Thyroid gland (tissue), 4 donors: ENCODE results near the gene DLGAP1. TPM values are rescaled to one million over a fixed set of nuclear protein-coding genes. Genes with fewer than 3 reads are reported as not detected.

Experiments
- DNase-seq, 2 donors: peaks; one replicate each; pipeline ENCODE4 v3.0.0-alpha.2; 2019
- H3K27ac ChIP-seq, 3 donors: fragments of 200-600 bp; sonication (generic); 1 replicate in 2 of 3; 2 replicates in 1 of 3; pipeline ENCODE4 v1.5.1; 2016 to 2019; ENCODE audit warnings: mild to moderate bottlenecking in 1 of 3, moderate library complexity in 1 of 3
- H3K27me3 ChIP-seq: fragments of 200-600 bp; sonication (generic); one replicate; pipeline ENCODE4 v1.5.1; 2019
- H3K36me3 ChIP-seq, 2 donors: fragments of 200-600 bp; sonication (generic); one replicate each; pipeline ENCODE4 v1.5.1; 2016 to 2019
- H3K4me1 ChIP-seq, 2 donors: fragments of 200-600 bp; sonication (generic); one replicate each; pipeline ENCODE4 v1.5.1; 2017 to 2019
- H3K4me3 ChIP-seq, 3 donors: fragments of 200-600 bp; sonication (generic); replicated peaks in 1 of 3; 1 replicate in 2 of 3; 2 replicates in 1 of 3; pipeline ENCODE4 v1.5.1; 2016; ENCODE audit warnings: mild to moderate bottlenecking in 1 of 3
- H3K9me3 ChIP-seq: fragments of 200-600 bp; sonication (generic); one replicate; pipeline ENCODE4 v1.5.1; 2017
- POLR2A ChIP-seq, 2 donors: fragments of 450-650 bp; IDR thresholded peaks; one replicate each; pipeline ENCODE4 v1.6.1; 2017; ENCODE audit warnings: antibody characterized with exemption in 2 of 2, mild to moderate bottlenecking in 2 of 2, moderate library complexity in 1 of 2
- WGBS, 2 donors: methylation state at CpG; one replicate each; pipeline ENCODE4 v1.1.5; 2017; 5-methylcytosine and 5-hydroxymethylcytosine counted together
- intact Hi-C: fragments of 100-400 bp; cut with DNase I; formaldehyde crosslinking; loops from one replicate; pipeline ENCODE4 v1.15.1; 2023
- total RNA-seq, 4 donors: library from RNA; depleted of rRNA; stranded (reverse); fragments of >200 nt; gene quantifications; one replicate each; pipeline ENCODE4 v1.2.3, GENCODE V29; 2016
- TF ChIP-seq, protein P1 (sequence below), 6 experiments: fragments of 200-600 bp in 3 of 6; fragments of 450-650 bp in 3 of 6; sonication (generic) in 3 of 6; IDR thresholded peaks; one replicate each; pipeline ENCODE4 v1.5.1; 2016 to 2019; ENCODE audit warnings: antibody characterized with exemption in 6 of 6, mild to moderate bottlenecking in 2 of 6, inconsistent platforms in 1 of 6, moderate library complexity in 1 of 6

Gene DLGAP1
- total RNA-seq, 4 donors from 2014 or later = 0.25 to 2.7 (median 0.77) TPM

DNA sequence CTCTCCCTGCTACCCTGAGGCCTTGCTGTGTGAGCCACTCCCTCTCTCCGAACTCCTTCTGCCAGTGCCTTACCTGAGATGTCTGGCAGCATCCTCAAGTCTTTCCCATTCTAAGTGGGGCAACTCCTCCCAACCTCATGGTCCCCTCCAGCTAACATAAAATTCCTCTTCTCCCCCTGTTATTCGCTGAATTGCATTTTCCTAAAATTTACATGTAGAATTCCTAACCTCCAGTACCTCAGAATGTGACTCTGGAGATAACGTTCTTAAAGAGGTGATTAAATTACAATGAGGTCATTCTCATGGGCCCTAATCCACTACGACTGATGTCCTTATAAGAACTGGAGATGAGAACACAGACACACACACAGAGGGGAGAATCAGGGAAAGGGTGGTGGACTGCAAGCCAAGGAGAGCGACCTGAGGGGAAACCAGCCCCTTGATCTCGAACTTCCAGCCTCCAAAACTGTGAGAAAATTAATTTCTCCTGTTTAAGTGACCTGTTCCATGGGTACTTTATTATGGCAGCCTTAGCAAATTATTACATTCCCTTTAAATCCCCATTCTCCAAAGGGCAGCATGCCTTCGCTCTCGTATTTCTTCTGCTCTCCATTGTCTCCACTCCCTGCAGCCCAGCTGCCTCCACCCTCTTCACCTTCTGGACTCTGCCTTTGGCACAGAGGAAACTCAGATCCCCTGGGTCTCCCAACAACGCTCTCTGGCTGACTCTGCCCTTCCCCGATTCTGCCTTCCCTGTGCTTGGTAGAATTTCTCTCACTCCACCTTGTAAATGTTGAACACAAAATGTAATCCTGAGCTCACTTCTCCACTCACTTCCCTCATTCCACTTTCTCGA is 934.6 kb downstream of the DLGAP1 start:
- H3K27me3 ChIP-seq = no peaks in the 10 kb centered on the region
- H3K36me3 ChIP-seq = no peaks in the 10 kb centered on the region
- H3K4me1 ChIP-seq = no peaks in the 10 kb centered on the region
- WGBS, 2 donors = 85% methylated on average over 11 of the region's 11 CpGs
- TF ChIP-seq, protein P1, sequence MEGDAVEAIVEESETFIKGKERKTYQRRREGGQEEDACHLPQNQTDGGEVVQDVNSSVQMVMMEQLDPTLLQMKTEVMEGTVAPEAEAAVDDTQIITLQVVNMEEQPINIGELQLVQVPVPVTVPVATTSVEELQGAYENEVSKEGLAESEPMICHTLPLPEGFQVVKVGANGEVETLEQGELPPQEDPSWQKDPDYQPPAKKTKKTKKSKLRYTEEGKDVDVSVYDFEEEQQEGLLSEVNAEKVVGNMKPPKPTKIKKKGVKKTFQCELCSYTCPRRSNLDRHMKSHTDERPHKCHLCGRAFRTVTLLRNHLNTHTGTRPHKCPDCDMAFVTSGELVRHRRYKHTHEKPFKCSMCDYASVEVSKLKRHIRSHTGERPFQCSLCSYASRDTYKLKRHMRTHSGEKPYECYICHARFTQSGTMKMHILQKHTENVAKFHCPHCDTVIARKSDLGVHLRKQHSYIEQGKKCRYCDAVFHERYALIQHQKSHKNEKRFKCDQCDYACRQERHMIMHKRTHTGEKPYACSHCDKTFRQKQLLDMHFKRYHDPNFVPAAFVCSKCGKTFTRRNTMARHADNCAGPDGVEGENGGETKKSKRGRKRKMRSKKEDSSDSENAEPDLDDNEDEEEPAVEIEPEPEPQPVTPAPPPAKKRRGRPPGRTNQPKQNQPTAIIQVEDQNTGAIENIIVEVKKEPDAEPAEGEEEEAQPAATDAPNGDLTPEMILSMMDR (IDR thresholded peaks at IDR 0.05) = no peak
- intact Hi-C loops = no loop called here
- H3K9me3 ChIP-seq = no peaks in the 10 kb centered on the region
- H3K27ac ChIP-seq = no peak overlapping the region
- DNase-seq = no peak
- H3K4me3 ChIP-seq = no peak overlapping the region

DNA sequence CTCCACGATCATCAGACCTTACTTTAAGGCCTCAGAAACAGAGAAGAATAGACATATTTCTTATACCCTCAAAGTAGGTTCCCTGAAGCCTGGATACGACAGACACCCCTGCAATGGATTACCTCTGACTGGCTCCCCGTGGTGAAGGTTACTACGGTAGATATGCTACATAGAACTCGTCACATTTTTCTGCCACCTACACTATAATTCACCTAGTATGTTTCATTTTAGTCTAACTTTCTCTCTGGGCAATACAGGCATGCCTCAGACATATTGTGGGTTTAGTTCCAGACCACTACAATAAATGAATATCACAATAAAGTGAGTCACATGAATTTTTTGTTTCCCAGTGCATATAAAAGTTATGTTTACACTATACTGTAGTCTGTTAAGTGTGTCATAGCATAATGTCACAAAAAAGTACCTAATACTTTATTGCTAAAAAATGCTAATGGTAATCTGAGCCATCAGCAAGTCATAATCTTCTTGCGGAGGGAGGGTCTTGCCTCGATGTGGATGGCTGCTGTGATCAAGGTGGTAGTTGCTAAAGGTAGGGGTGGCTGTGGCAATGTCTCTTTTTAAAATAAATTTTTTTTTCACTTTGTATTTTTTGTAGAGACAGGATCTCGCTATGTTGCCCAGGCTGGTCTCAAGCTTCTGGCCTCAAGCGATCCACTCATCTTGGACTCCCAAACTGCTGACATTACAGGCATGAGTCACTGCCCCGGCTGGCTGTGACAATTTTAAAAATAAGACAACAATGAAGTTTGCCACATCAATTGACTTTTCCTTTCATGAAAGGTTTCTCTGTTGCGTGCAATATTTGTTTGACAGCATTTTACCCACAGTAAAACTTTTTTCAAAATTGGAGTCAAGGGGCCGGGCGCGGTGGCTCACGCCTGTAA is 940.5 kb downstream of the DLGAP1 start:
- H3K4me3 ChIP-seq = no peak overlapping the region
- no peaks in the 10 kb centered on the region for H3K9me3 ChIP-seq
- 90% methylated on average over 15 of the region's 15 CpGs for WGBS, 2 donors
- no peaks in the 10 kb centered on the region for H3K36me3 ChIP-seq
- TF ChIP-seq, protein P1 (IDR thresholded peaks at IDR 0.05) = no peak
- no peak for TF ChIP-seq POLR2A (IDR thresholded peaks at IDR 0.05)
- H3K4me1 ChIP-seq = peaks cover 0 to 18% of the 10 kb centered on the region in 2 donors
- intact Hi-C loops = no loop called here
- no peak overlapping the region for H3K27ac ChIP-seq
- H3K27me3 ChIP-seq = no peaks in the 10 kb centered on the region
- no peak for DNase-seq

DNA sequence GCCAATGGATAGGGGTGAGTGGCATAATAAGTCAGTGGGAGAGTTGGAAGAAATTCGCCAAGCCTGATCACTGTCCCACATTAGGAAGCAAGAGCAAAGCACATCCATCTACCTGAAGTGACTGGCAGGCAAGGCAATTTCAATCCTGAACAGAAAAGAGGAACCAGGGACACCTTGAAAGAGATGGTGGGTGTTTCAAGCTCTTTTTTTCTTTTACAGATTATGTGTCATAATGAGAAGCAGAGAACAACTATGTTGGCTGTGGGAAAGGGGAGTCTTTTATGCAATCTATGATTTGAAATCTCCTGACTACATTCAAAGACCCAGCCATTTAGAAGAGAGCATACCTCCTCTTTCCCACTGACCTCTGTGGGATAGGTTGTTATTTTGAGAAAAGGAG is 941.6 kb downstream of the DLGAP1 start:
- H3K4me3 ChIP-seq = no peak overlapping the region

DNA sequence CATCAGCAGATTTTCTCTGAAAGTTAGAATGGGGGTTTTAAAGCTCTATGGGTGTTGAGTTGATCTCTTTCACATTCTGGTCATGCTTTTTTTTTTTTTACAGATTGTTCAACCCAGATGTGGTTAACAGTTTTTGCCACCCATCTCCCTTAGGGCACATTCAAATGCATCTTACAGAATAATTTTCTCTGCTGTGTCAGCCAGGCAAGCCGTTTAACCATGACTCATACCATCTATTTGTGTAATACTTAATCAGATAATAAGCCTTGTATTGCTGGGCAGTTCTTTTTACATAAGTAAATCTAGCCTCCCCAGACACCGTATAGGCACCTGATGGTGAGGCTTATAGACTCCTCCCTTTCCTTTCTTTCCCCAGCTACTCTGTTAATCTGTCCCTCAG is 943.1 kb downstream of the DLGAP1 start:
- no peak overlapping the region for H3K27ac ChIP-seq
- DNase-seq = no peak
- no peak overlapping the region for H3K4me3 ChIP-seq
- TF ChIP-seq POLR2A (IDR thresholded peaks at IDR 0.05) = no peak
- TF ChIP-seq, protein P1 (IDR thresholded peaks at IDR 0.05) = no peak
- WGBS, 2 donors = 56 to 78% methylated on average over 2 of the region's 2 CpGs
- no peaks in the 10 kb centered on the region for H3K36me3 ChIP-seq
- no peaks in the 10 kb centered on the region for H3K9me3 ChIP-seq
- intact Hi-C loops = no loop called here
- H3K4me1 ChIP-seq = peaks cover 13 to 30% of the 10 kb centered on the region in 2 donors
- H3K27me3 ChIP-seq = no peaks in the 10 kb centered on the region

More for the DNA sequence above, 941.6 kb downstream of the DLGAP1 start:
- WGBS, 2 donors = 92 to 93% methylated on average over 1 of the region's 1 CpG
- no peak for DNase-seq
- intact Hi-C loops = no loop called here
- Histone ChIP-seq H3K27ac (no peak overlapping the region), H3K4me1 (peaks cover 8 to 27% of the 10 kb centered on the region in 2 donors), H3K27me3 (no peaks in the 10 kb centered on the region), H3K9me3 (no peaks in the 10 kb centered on the region), H3K36me3 (no peaks in the 10 kb centered on the region)
- TF ChIP-seq, protein P1 (IDR thresholded peaks at IDR 0.05) = no peak
- no peak for TF ChIP-seq POLR2A (IDR thresholded peaks at IDR 0.05)
